CD8-positive, alpha-beta memory T cell (primary cell): ENCODE results near the gene NBEAL2. TPM values are rescaled to one million over a fixed set of nuclear protein-coding genes. Genes with fewer than 3 reads are reported as not detected.
A peak's percentile ranks its signal among the peaks of the same experiment; 100 is the strongest.

Source experiments
- CTCF ChIA-PET: fragments of 350-600 bp; sonication (Branson Sonifier 250); formaldehyde crosslinking; loops from one replicate; lab custom pipeline; 2021; ENCODE audit warnings: antibody characterized with exemption; lab: Charles Lee
- POLR2A ChIA-PET: fragments of 350-600 bp; sonication (Branson Sonifier 250); formaldehyde crosslinking; loops from one replicate; lab custom pipeline; 2021; ENCODE audit warnings: antibody characterized with exemption; lab: Charles Lee
- DNase-seq, 5 donors: peaks; one replicate each; pipeline versions ENCODE4 v3.0.0 to v3.0.0-alpha.2; 2020 to 2022; ENCODE audit warnings: mixed read lengths in 1 of 5
- H3K27ac ChIP-seq: one replicate; pipeline ENCODE4 v1.7.0; 2013; ENCODE audit warnings: low read depth, mild to moderate bottlenecking, low read length, moderate library complexity
- H3K27me3 ChIP-seq: 2 replicates; pipeline ENCODE4 v1.7.0; 2013; ENCODE audit warnings: low read length, mild to moderate bottlenecking; ENCODE audit not compliant: insufficient read depth, poor library complexity, severe bottlenecking
- H3K36me3 ChIP-seq: 2 replicates; pipeline ENCODE4 v1.7.0; 2013; ENCODE audit warnings: mild to moderate bottlenecking, low read length, moderate library complexity; ENCODE audit not compliant: insufficient read depth
- H3K4me1 ChIP-seq: 2 replicates; pipeline ENCODE4 v1.7.0; 2013; ENCODE audit warnings: mild to moderate bottlenecking, low read length, moderate library complexity; ENCODE audit not compliant: insufficient read depth
- H3K4me3 ChIP-seq: 2 replicates; pipeline ENCODE4 v1.7.0; 2013; ENCODE audit warnings: mild to moderate bottlenecking, low read length
- H3K9me3 ChIP-seq: 2 replicates; pipeline ENCODE4 v1.7.0; 2013; ENCODE audit warnings: mild to moderate bottlenecking, low read length
- H3K27ac Mint-ChIP-seq, 8 donors: one replicate each; pipeline ENCODE4 v1.8.0; 2020 to 2021; ENCODE audit warnings: mixed read lengths in 8 of 8, mild to moderate bottlenecking in 6 of 8, inconsistent platforms in 3 of 8, moderate library complexity in 3 of 8
- H3K27me3 Mint-ChIP-seq, 2 donors: one replicate each; pipeline ENCODE4 v1.8.0; 2020 to 2021; ENCODE audit warnings: mixed read lengths in 2 of 2, mild to moderate bottlenecking in 1 of 2, moderate library complexity in 1 of 2
- H3K36me3 Mint-ChIP-seq, 3 donors: one replicate each; pipeline ENCODE4 v1.8.0; 2020 to 2021; ENCODE audit warnings: mixed read lengths in 3 of 3, inconsistent platforms in 1 of 3, mild to moderate bottlenecking in 1 of 3
- H3K4me1 Mint-ChIP-seq, 3 donors: one replicate each; pipeline ENCODE4 v1.8.0; 2020 to 2021; ENCODE audit warnings: mixed read lengths in 3 of 3, inconsistent platforms in 1 of 3, mild to moderate bottlenecking in 1 of 3
- H3K4me3 Mint-ChIP-seq, 7 donors: one replicate each; pipeline ENCODE4 v1.8.0; 2020 to 2021; ENCODE audit warnings: mixed read lengths in 7 of 7, mild to moderate bottlenecking in 6 of 7, moderate library complexity in 4 of 7, inconsistent platforms in 2 of 7
- H3K9me3 Mint-ChIP-seq, 5 donors: one replicate each; pipeline ENCODE4 v1.8.0; 2020 to 2022; ENCODE audit warnings: mixed read lengths in 5 of 5, mild to moderate bottlenecking in 3 of 5, moderate library complexity in 2 of 5, inconsistent platforms in 1 of 5
- polyA plus RNA-seq: library from polyadenylated mRNA; unstranded; fragments of 300-500 nt; fragmentation: Illumina TruSeq; gene quantifications from one replicate; pipeline ENCODE4 v1.2.3, GENCODE V29; 2021
- total RNA-seq, 2 experiments: library from RNA; stranded (reverse); gene quantifications; one replicate each; pipeline ENCODE4 v1.2.3, GENCODE V29; 2021

NBEAL2 gene
- total and polyA plus RNA-seq, 3 experiments from 2014 or later = 12.8 to 83.5 (median 76.2) TPM

DNA sequence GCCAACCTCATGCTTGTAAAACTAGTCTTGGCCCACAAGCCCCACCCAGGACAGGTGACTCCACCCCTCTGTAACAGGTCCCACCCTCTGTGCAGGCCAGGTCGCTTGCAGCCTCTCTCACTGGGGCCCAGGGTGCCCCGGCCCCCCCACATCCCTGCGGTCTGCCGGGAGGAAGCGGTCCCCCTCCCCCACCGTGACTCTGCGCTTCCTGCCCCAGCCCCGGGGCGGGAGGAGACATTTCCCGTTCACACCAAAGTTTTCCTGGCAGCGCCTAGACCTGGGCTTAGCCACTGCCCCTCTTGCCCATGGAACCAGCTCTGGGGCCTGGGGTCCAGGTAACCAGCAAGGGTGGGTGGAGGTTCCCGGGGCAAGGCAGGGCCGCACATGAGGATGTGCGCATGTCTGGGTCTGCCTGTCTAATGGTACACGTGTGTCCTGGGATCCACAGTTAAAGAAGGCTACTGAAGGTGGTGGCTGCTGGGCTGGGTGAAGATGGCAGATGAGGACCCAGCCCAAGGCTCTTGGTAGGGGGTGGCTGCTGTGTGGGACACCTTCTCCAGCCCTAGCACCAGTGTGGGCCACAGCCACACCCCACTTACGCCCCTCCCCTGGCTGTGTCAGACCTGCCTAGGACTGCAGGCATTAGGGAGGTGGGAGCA is 8.4 kb downstream of the NBEAL2 start:
- Histone ChIP-seq H3K36me3 (peaks cover 22% of the 10 kb centered on the region), H3K27ac (peak overlapping the region; percentile 84), H3K9me3 (no peaks in the 10 kb centered on the region), H3K4me3 (peak overlapping the region; percentile 53), H3K4me1 (peaks cover 63% of the 10 kb centered on the region), H3K27me3 (no peaks in the 10 kb centered on the region)
- peaks cover 0 to 47% (median 5%) of the 10 kb centered on the region in 3 donors for H3K36me3 Mint-ChIP-seq
- peak overlapping the region; percentile 73 to 97 (median 94) for H3K27ac Mint-ChIP-seq
- ChIA-PET POLR2A (interaction anchor here (1.0 to 1.8 kb wide), 5 partner anchors 9 to 176 kb away, joined by 3 to 9 read pairs (median 4); partner anchors contain the start of genes CCDC12, NBEAL2 and SETD2), CTCF (interaction anchor here (1.4 to 2.5 kb wide), 5 partner anchors 11 to 78 kb away, joined by 4 to 13 read pairs (median 6); partner anchors contain the start of gene CCDC12)
- peaks cover 64 to 87% (median 73%) of the 10 kb centered on the region in 3 donors for H3K4me1 Mint-ChIP-seq
- peak; percentile 86 to 96 (median 89) for DNase-seq
- no peaks in the 10 kb centered on the region for H3K9me3 Mint-ChIP-seq
- peak overlapping the region; percentile 74 to 90 (median 83) for H3K4me3 Mint-ChIP-seq
- no peaks in the 10 kb centered on the region for H3K27me3 Mint-ChIP-seq

DNA sequence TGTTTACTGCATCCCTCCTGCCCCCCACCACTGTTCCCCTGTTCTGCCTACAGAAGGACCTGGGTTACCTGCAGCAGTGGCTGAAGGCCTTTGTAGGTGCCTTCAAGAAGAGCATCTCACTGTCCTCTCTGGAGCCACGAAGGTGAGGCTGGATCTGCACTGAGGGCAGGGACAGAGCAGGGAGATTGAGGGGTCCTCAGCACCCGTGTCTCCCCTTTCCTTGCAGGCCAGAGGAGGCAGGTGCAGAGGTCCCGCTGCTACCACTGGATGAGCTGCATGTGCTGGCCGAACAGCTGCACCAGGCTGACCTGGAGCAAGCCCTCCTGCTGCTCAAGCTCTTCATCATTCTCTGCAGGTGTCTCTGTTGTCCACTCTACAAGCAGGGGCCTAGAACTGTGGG is 9.2 kb downstream of the NBEAL2 start:
- no peaks in the 10 kb centered on the region for H3K9me3 ChIP-seq
- peak overlapping the region; percentile 84 for H3K27ac ChIP-seq
- DNase-seq = no peak
- ChIA-PET POLR2A (interaction anchor here (1.8 kb wide), 2 partner anchors 10 to 12 kb away, joined by 9 read pairs; partner anchors contain the start of genes CCDC12 and NBEAL2), CTCF (interaction anchor here (1.8 to 2.5 kb wide), 2 partner anchors 10 to 41 kb away, joined by 8 to 13 read pairs; no protein-coding TSS in a partner anchor)
- Mint-ChIP-seq H3K27me3 (no peaks in the 10 kb centered on the region), H3K36me3 (peaks cover 0 to 52% (median 5%) of the 10 kb centered on the region in 3 donors), H3K9me3 (no peaks in the 10 kb centered on the region), H3K4me3 (peak overlapping the region; percentile 33 to 90 (median 66)), H3K4me1 (peaks cover 62 to 81% (median 68%) of the 10 kb centered on the region in 3 donors), H3K27ac (peak overlapping the region in 7 of 8 donors; percentile 73 to 96 (median 94))
- H3K4me3 ChIP-seq = peak overlapping the region; percentile 39
- peaks cover 59% of the 10 kb centered on the region for H3K4me1 ChIP-seq
- H3K36me3 ChIP-seq = peaks cover 22% of the 10 kb centered on the region
- H3K27me3 ChIP-seq = no peaks in the 10 kb centered on the region

DNA sequence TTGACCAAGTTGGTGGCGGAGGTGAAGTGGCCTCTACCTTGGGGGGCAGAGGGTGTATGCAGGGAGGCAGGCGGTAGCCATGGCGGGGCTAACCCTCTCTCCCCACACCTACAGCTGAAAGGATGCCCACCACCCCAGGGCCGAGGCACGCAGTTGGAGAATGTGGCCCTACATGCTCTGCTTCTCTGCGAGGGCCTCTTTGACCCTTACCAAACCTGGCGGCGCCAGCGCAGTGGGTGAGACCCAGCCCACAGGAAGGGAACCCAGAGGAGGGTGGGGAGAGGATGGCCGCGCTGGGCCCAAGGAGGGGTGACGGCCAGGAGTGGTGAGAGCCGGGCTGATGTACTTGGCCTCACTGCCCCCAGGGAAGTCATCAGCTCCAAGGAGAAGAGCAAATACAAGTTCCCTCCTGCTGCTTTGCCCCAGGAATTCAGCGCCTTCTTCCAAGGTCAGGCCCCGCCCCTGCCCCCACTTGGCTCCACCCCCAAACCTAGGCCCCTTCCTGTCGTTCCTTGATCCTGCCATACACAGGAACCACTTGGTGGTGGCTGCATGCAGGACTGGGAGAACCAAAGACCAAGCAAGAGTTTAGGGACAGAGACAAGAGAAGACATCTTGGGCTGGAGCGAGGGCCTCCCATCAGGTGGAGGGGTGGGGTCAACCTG is 9.8 kb downstream of the NBEAL2 start:
- Mint-ChIP-seq H3K4me1 (peaks cover 60 to 79% (median 63%) of the 10 kb centered on the region in 3 donors), H3K36me3 (peaks cover 0 to 58% (median 5%) of the 10 kb centered on the region in 3 donors), H3K27me3 (no peaks in the 10 kb centered on the region), H3K4me3 (peak overlapping the region in 6 of 7 donors; percentile 36 to 69 (median 59)), H3K9me3 (no peaks in the 10 kb centered on the region), H3K27ac (peak overlapping the region; percentile 73 to 96 (median 93))
- no peaks in the 10 kb centered on the region for H3K27me3 ChIP-seq
- H3K27ac ChIP-seq = peak overlapping the region; percentile 84
- ChIA-PET CTCF (interaction anchor here (2.5 kb wide), 1 partner anchor 9 kb away, joined by 13 read pairs; no protein-coding TSS in a partner anchor), POLR2A (no interaction called here)
- no peak for DNase-seq
- peaks cover 57% of the 10 kb centered on the region for H3K4me1 ChIP-seq
- H3K9me3 ChIP-seq = no peaks in the 10 kb centered on the region
- peaks cover 22% of the 10 kb centered on the region for H3K36me3 ChIP-seq
- H3K4me3 ChIP-seq = no peak overlapping the region

DNA sequence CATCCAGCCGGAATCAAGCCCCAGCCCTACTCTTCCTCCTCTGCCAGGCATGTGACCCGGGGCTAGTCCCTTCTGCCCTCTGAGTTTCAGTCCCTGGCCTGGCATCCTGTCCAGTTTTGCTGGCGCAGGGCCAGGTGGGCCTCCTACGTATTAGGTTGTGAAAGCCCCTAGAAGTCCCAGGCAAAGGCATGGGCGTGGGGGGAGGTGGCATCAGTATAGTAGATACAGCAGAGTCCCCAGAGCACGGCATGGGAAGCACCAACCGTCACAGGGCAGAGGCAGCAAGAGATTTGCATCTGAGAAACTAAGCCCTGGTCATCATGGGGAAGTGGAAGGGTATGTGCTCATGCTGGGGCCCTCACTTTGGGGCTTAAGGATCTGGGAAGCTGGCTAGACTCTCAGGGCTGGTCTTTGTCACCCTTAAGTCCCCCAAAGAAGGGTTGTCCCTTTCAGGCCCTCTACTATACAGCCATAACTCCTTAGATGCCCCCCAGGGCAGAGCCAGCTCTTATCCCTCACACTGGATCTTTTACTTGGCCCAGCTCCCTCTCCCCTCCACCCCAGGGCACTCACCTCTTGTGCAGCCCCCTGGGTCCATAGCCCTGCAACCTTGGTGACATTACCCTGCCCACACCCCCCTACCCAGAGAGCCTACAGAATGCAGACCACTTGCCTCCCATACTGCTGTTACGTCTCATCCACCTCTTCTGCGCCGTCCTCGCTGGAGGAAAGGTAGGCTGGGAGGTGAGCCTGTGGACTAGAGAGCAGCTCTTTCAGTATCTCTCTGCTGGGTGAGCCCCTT is 11.3 kb downstream of the NBEAL2 start:
- CTCF ChIA-PET = no interaction called here
- POLR2A ChIA-PET = no interaction called here
- no peaks in the 10 kb centered on the region for H3K27me3 ChIP-seq
- H3K4me1 ChIP-seq = peaks cover 42% of the 10 kb centered on the region
- H3K9me3 ChIP-seq = no peaks in the 10 kb centered on the region
- Mint-ChIP-seq H3K4me1 (peaks cover 48 to 70% (median 48%) of the 10 kb centered on the region in 3 donors), H3K4me3 (peak overlapping the region in 1 of 7 donors; percentile 24), H3K27ac (peak overlapping the region; percentile 38 to 95 (median 75)), H3K36me3 (peaks cover 0 to 71% (median 8%) of the 10 kb centered on the region in 3 donors), H3K27me3 (no peaks in the 10 kb centered on the region), H3K9me3 (no peaks in the 10 kb centered on the region)
- H3K27ac ChIP-seq = no peak overlapping the region
- DNase-seq = no peak
- H3K4me3 ChIP-seq = no peak overlapping the region
- peaks cover 22% of the 10 kb centered on the region for H3K36me3 ChIP-seq

DNA sequence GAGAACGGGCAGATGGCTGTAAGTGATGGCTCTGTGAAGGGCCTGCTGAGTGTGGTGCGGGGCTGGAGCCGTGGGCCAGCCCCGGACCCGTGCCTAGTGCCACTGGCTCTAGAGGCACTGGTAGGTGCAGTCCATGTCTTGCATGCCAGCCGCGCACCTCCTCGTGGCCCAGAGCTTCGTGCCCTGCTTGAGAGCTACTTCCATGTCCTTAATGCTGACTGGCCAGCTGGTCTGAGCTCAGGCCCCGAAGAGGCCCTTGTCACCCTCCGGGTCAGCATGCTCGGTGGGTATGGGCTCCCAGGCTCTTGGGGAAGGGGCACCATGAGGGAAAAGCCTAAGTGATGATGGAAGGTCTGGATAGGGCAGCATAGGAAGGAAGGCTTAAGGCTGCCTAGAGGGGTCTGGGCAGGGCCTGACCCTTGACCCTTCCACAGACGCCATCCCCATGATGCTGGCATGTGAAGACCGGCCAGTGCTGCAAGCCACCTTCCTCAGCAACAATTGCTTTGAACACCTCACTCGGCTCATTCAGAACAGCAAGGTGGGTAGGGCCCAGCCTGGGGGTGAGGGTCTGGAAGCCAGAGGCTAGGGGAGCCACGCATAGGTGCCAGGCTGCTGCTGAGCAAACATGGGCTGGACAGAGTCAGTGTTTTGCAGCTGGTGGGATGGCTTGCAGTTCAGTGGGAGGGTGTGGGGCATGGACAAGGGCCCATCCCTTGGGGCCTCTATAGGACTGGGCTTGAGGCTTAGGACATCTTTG is 12.1 kb downstream of the NBEAL2 start:
- Mint-ChIP-seq H3K4me1 (peaks cover 40 to 63% (median 41%) of the 10 kb centered on the region in 3 donors), H3K4me3 (no peak overlapping the region), H3K27me3 (no peaks in the 10 kb centered on the region), H3K27ac (peak overlapping the region in 3 of 8 donors; percentile 34 to 92 (median 38)), H3K36me3 (peaks cover 0 to 72% (median 8%) of the 10 kb centered on the region in 3 donors), H3K9me3 (no peaks in the 10 kb centered on the region)
- H3K27me3 ChIP-seq = no peaks in the 10 kb centered on the region
- H3K4me3 ChIP-seq = no peak overlapping the region
- DNase-seq = no peak
- H3K9me3 ChIP-seq = no peaks in the 10 kb centered on the region
- CTCF ChIA-PET = no interaction called here
- H3K4me1 ChIP-seq = peaks cover 34% of the 10 kb centered on the region
- H3K27ac ChIP-seq = no peak overlapping the region
- peaks cover 22% of the 10 kb centered on the region for H3K36me3 ChIP-seq
- POLR2A ChIA-PET = no interaction called here

DNA sequence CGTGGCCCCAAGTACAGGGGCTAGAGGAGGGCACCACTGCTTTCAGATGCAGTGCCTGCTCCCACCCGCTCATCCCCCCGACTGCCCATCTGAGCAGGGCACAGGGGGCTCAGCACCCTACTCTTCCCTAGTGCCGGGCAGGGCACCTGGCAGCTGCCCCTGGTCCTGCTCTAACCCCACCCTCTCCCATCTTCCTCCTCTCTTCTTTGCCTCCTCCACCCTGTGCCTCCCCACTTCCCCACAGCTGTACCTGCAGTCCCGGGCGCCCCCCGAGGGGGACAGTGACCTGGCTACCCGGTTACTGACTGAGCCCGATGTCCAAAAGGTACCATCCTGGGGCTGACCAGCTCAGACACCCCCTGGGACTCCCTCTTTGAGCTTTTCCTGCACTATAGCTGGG is 12.8 kb downstream of the NBEAL2 start:
- peak overlapping the region in 1 of 7 donors; percentile 11 for H3K4me3 Mint-ChIP-seq
- peak overlapping the region in 5 of 8 donors; percentile 15 to 89 (median 30) for H3K27ac Mint-ChIP-seq
- ChIA-PET CTCF (no interaction called here), POLR2A (no interaction called here)
- Histone ChIP-seq H3K27me3 (no peaks in the 10 kb centered on the region), H3K27ac (no peak overlapping the region), H3K4me3 (no peak overlapping the region), H3K36me3 (peaks cover 22% of the 10 kb centered on the region), H3K4me1 (peaks cover 28% of the 10 kb centered on the region), H3K9me3 (no peaks in the 10 kb centered on the region)
- H3K9me3 Mint-ChIP-seq = no peaks in the 10 kb centered on the region
- peaks cover 0 to 77% (median 8%) of the 10 kb centered on the region in 3 donors for H3K36me3 Mint-ChIP-seq
- H3K27me3 Mint-ChIP-seq = no peaks in the 10 kb centered on the region
- H3K4me1 Mint-ChIP-seq = peaks cover 40 to 63% (median 40%) of the 10 kb centered on the region in 3 donors
- no peak for DNase-seq

DNA sequence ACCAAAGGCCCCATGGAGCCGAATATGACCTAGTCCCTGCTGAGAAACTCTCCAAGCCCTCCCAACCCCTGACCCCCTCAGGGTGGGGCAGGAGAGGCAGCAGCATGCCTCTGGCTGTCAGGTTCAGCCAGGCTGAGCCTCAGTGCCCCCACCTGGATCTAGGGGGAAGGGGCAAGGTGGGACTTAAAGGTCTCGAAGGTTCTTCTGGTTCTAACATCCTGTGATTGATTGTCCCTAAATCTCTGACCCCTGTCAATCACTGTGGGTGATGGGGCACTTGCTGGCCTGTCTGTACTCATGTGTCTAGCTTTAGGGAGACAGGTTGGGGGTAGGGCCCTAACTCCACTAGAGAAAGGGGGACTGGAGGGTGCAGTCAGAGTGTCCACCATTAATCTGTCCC is 13.8 kb downstream of the NBEAL2 start:
- H3K9me3 Mint-ChIP-seq = no peaks in the 10 kb centered on the region
- POLR2A ChIA-PET = no interaction called here
- Histone ChIP-seq H3K27ac (no peak overlapping the region), H3K36me3 (peaks cover 19% of the 10 kb centered on the region), H3K4me3 (no peak overlapping the region), H3K27me3 (no peaks in the 10 kb centered on the region), H3K9me3 (no peaks in the 10 kb centered on the region), H3K4me1 (peaks cover 21% of the 10 kb centered on the region)
- peaks cover 36 to 63% (median 37%) of the 10 kb centered on the region in 3 donors for H3K4me1 Mint-ChIP-seq
- H3K36me3 Mint-ChIP-seq = peaks cover 0 to 84% (median 8%) of the 10 kb centered on the region in 3 donors
- DNase-seq = no peak
- H3K27me3 Mint-ChIP-seq = no peaks in the 10 kb centered on the region
- no peak overlapping the region for H3K4me3 Mint-ChIP-seq
- CTCF ChIA-PET = no interaction called here
- H3K27ac Mint-ChIP-seq = peak overlapping the region in 3 of 8 donors; percentile 43 to 89 (median 63)
